ENCODE measurements around the gene ITPKB.
"Not testable (repeated sequence)": the region's sequence is repeated elsewhere in the genome, so short reads cannot be mapped to it uniquely, and the experiment has no call there.

Gene ITPKB

DNA sequence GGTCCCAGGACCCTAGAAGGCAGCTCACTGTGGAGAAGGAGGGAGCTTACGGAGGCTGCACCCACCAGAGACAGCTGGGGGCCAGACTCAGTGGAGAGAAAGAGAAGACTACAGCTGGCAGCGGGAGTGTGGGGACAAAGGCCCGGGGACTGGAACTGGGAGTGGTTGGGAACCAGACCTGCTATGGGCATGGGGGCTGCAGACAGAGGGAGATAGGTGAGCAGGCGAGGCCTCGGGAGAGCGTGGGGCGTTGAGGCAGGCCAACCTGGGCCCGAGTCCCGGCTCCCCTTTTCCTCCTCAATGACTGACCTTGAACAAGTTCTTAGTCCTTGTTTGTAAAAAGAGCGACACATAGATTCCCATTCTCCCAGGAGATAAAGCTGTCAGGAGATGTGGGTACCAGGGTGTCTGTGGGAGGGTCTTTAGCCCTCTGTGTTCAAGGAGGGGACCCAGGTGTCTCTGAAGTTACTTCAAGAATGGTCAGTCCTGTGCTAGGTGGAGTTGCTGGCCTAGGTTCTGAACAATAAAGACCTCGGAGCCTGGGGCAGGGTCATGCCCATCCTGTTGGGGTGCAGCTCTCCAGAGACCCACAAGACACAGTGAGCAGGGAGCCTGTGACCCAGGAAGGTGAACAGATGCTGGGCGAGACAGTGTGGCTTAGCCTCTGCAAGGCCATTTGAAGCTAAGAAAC is 87.9 kb downstream of the ITPKB start:
- DNase-seq (ENCODE audit: low read depth in 2 of 2), result no peak

DNA sequence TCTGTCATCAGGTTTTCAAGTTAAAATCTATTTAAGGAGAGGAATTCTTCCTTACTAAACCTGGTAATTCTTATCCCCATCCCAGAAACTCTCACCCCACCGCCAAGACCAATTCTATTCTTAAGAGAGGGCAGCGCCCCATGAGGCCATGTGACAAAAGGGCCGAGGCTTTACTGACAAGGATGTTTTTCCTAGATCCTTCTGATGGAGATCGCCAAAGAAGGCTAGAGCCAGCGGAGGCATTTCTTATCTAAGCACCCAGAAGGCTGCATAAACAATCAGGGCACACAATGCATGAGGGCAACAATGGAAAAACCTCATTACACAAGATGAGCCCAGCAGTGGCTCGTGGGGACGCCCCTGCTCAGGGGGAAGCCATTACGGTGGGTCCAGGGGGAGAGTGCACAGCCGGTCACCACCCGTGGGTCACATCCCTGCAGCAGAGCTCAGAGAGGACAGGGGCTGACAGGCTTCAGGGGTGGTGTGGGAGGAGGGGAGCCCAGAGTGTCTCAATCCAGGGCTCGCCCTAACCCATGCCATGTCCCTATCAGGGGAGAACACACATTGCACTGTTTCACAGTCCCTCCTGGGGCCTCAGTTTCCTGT is 88.7 kb downstream of the ITPKB start:
- DNase-seq (ENCODE audit: low read depth in 2 of 2), result no peak

DNA sequence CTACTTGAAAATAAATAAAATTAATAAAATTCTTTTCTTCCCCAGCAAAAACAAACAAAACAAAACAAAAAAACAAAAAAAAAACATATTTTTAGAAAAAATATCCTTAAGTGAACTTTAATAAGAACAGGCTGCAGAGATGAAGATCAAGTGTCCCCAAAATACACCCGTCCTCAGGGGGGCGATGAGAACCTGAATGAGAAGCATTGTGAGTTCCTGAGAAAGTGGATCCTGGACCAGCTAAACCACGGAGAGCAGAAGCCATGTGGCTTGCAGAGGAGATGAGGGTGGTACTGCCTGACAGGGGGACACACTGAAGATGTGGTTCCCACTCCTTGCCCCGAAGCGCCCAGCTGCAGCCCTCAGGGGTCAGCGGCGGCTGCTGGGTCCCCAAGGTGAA is 89.3 kb downstream of the ITPKB start:
- no peak for DNase-seq (ENCODE audit: low read depth in 2 of 2)

DNA sequence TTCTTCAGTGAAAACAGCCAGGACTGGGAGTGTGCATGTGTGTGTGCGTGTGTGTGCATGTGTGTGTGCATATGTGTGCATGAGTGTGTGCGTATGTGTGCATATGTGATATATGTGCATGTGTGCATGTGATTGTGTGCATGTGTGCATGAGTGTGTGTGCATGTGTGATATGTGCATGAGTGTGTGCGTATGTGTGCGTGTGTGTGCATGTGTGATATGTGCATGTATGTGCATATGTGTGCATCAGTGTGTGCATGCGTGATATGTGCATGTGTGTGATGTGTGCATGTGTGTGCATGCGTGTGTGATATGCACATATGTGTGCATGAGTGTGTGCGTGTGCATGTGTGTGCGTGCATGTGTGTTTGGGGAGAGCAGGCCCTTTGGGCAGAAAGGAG is 89.8 kb downstream of the ITPKB start:
- DNase-seq (ENCODE audit: low read depth in 2 of 2), result no peak

DNA sequence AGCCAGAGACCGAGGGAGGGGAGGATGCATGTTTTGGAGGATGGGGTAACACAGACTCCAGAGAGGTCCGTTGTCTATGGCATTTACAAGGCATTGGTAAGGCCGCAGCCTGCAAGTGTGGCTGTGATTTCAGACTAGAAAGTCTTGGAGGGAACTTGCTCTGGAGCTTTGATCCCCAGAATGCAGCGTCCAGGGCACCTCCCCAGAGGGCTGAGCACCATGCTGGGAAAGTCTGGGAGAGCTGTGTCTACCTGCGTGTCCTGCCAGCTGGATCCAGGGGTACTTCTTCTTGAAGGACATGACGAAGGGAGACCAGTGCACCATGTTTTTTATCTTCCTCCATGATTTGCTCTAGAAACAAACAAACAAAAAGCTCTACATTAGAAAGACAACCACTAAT is 90.7 kb downstream of the ITPKB start:
- no peak for DNase-seq (ENCODE audit: low read depth in 2 of 2)

DNA sequence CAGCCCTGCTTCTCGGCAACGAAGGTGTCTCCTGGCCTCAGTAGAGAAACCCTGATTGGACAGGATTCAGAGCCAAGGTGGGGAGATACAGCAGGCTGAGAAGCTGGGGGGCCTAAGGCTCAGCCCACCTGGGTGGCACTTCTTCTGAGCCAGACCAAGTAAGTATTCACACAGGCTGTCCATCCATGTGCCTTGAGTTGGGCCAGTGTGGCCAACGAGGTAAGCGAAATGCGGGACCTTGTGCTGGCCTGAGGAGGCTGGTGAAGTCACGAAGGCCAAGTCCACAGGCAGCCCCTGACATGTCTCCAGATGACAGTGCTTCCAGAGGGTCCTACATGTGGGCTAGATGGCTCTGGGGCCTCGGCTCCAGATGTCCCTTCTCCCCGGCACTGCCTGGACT is 91.4 kb downstream of the ITPKB start:
- no peak for DNase-seq (ENCODE audit: low read depth in 2 of 2)

DNA sequence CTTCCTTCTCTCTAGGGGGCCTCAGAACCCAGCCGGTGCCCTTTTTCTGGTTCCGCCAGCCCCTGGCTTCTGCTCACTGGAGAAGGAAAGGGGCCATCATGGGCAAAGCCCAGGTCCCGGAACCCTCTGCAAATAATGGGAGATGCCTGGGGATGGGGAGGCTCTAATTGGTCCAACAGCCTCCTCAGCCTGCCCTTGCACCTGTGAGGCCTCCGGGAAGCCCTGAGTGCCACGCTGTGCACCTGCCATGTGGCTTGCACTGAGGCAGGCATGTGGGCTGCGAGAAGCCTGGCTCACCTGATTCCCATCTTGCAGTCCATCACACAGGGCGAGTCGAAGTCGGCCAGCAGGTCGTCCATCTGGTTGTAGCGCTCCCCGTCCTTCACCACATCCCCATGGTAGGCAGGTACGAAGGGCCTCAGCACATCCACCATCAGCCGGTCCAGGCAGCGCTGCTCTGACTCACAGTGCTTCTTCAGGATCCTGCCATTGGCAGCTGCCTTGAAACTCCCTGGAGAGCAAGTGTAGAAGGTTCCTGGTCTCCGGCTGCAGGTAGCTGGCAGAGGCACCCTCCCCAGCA is 92.1 kb downstream of the ITPKB start:
- DNase-seq (ENCODE audit: low read depth in 2 of 2), result no peak

DNA sequence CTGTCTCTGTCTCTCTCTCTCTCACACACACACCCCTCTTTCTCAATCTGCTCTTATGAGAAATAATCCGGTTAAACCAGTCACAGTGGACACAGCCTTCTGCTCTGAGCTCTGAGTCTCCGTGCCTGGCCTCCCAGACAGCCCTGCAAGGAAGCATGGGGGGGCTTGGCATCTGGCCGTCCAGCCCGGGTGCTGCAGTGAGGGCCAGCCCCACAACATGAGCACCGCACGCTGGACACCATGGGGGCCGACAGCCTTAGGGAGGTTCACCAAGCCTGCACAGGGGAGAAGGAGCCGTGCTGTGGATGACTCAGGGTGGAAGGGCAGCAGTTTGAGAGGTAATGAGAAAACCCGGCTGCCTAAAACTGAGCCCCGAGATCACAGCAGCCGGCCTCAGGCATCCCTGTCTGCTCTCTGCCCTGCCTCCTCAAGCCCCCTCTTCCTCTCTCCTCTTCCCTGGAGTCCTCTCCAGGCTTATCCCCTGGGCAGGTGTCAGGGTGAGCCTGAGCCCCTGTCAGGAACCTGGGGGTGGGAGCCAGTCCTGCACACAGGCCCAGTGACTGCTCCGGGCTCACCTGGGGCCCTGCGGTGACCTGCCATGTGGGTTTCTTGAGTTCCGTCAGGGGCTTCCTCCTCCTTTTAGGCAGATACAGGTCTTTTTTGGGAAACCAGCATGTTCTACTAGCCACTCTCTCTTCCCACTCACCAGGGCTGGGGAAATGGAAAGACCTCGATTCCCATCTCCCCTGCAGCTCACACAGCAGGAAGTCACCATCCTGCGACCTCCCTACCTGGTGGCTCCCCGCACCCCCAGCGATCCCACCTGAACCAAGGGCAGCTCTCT is 92.8 kb downstream of the ITPKB start:
- no peak for DNase-seq (ENCODE audit: low read depth in 2 of 2)

DNA sequence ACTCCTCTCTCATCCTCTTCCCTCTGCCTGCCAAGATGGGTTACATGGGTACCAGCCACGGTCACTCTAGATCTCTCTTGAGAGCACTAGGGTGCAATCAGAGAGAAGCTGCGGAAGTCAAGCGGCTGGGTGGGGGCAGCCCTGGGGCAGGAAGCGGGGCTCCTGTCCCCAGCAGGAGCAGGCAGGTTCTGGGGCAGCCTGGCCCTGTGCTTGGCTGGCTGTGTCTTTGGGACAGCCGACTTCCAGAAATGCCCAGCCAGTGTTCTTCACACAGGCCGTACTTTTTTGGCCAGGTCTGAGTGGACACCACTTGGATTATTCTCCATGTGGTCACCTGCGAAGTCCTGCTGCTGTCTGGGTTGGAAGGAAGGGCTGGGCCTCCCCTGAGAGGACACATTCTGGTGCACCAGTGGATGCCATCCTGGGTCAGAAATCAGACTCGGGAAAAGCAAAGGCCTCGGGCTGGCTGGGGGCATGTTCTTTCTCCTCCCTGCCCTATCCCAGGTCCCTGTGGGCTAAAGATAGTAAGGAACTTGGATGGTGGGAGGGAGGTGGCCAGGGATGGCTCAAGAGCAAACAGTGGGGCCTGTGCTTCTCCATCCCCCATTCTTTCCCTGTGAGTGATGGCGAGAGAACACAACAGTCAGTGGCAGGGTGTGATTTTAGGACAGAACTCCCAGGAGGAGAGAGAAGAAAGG is 93.7 kb downstream of the ITPKB start:
- DNase-seq (ENCODE audit: low read depth in 2 of 2), result no peak

DNA sequence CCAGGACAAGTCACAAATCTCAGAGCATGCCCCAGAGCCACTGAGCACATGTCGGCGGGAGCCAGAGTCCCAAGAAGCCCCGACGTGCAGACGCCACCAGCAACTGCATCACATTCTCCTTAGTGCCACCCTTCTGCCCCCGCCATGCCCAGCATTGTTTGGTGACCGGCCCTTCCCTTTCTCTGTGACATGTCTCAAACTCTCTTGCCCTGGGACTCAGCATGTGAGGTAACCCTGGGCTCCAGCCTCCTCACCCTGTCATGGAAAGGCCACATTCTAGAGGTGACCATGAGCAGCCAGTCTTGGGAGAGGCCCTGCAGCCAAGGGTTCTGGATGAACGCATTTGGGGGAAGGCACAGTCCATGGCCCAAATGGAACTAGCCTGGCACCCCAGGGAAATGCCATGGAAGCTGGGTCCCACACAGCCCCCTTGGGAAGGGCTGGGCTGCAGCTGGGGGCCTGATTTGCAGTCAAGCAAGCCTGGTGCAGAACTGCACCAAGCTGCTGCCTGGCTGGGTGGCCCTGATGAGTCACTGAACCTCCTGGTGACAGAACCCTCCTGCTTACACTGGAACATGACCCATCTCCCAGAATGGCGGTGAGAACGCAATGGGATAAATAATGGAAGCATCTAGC is 94.4 kb downstream of the ITPKB start:
- no peak for DNase-seq (ENCODE audit: low read depth in 2 of 2)

DNA sequence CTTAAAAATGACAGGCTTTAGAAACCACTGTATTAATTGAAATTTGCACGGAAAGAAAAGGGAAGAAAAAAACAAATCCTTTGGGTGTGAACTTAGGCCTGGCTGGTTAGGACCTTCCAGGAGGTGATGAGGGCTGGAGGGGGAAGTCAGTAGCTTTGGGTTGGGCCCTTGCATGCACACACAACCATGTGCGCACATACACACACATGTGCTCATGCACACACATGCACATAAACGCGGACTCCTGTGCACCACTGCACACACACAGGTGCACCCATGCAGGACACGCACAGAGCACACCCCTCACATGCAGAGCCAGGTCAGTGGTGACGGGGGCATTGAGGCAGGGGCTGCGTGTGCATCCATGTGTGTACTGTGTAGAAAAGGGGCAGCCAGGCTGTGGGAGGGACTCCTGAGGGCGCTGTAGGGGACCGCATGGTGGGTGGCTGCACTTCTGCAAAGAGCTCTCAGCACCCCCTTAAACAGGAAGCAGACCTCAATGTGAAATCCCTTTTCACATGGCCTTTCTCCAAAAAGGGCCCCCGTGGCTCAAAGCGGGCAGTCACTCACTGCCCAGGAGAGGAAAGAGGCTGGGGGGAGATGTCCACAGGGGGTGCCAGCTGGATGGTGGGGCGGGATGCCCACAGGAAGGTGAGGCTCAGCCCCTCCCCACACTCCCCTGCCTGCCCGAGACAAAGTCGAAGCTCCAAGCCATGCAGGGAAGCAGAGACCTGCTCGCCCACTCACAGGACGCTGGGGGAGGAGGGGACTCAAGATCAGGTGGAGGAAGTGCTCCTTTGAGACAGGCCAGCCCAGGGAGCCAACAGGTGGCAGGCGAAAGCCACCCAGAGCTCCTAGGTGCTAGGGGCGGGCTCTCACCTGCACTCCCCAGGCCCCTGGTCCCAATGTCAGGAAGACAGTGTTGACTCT is 95.2 kb downstream of the ITPKB start:
- DNase-seq (ENCODE audit: low read depth in 2 of 2), result no peak

DNA sequence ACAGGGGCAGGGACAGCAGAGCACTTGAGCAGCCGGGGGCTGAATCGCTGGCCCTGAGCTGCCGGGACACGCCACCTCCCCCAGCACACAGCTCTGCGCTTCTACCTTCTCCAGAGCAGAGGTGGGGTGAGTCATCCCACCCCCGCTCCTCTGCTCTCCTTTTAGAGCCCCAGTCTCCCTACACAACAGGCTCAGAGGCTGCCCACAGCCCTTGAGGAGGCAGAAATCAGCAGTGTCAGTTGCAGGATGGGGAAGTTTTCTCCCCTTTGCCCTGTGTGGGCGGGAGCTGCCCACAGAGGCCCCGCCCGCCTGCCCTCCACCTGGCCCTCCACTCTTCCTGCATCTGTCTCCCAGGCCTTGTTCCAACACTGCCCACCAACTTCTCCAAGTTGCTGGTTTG is 95.9 kb downstream of the ITPKB start:
- DNase-seq (ENCODE audit: low read depth in 2 of 2), result peak; percentile 56 to 59

DNA sequence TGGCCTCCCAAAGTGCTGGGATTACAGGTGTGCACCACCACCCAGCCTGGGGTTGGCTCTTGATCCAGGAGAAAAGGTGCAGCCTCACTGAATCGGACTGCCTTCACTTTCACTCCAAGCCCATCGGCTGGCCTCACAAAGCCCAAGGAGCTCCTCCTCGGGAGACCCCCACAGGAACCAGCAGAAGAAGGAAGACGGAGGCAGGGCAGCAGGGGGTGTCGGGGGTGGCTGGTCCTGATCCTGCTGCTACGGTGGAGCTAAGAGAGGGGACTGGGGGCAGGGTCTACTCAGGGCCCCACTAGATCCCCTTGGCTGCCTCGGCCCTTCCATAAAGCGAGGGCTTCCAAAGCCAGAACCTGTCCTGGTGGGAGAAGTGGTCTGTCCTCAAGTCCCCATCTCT is 96.7 kb downstream of the ITPKB start:
- DNase-seq (ENCODE audit: low read depth in 2 of 2), result no peak

DNA sequence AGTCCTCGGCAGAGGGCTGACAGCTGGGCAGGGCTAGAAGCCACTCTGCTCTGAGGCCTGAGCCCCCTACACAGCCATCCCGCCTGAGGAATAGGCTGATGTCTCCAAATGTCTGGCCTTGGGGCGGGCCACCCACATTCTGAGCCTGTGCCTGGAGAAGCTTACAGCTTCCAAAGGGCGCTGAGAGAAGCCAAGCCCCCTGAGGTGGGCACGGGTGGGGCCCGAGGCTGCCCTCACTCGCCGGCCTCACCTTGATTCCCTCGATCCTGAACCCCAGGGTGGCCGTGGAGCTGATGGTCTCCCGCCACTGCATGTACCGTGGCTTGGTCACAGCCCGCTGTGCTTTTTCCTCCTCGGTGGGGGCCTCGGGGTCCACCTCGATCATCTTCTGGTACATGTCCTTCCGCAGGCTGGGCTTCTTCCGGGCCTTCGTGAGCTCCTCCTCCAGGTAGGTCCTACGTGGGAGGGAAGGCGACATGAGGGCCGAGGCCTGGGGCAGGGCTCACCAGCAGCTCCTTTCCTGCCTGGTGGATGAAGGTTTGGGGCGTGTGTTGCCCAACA is 97.3 kb downstream of the ITPKB start:
- DNase-seq (ENCODE audit: low read depth in 2 of 2), result no peak

DNA sequence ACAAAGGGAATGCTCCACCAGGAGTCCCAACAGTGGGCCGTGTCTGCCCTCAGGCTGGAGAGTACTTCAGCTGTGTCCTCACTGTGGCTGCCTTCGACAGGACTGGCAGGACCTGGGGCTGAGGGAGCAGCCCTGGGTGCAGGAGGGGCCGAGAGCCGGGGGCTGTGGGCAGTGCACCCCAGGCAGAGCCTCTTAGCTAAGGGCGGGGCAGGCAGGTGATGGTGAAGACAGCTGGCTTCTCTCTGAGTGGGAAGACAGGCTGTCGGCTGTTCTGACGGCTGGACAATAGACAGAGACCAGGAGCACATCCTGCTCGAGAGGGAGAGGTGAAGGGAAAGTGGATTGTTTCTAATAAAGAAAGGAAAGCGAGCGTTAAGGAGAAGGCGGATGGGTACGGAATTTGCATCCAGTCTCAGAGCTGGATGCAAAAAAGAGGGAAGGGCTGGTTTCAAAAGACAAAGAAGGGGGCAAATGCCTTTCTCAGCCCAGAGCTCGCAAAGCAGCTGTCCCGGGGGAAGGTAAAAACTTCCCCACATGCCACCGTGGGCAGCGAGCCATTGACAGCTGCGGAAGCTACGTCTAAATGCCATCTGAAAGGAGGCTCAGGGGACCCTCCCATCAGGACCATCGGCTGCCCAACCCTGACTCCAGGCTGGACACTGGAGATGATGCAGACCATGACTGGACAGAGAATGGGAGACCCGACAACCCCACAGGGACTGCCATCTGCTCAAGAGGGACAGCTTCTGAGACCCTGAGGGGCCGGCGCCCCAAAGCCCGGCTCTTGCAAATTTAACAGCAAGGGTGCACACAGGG is 98.6 kb downstream of the ITPKB start:
- DNase-seq (ENCODE audit: low read depth in 2 of 2), result no peak

DNA sequence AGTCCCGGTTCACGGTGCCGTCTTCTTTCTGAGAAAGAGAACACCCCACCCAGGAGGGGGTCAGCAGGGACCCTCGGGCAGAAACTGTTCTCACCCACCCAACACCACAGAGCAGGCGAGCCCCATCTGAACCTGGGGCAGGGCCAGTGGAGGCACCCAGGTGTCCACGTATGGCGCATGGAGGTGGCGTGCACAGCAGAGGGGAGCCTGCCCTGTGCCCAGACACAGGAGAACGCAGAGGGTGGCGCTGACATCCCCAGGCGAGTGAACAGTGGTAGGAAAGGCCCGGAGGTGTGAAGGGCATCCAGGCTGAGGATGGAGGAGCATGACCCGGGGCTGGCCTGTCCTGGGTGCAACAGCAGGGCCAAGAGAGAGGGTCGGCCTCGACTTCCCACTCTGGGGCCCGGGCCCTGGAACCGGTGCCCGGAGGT is 99.4 kb downstream of the ITPKB start:
- DNase-seq (ENCODE audit: low read depth in 2 of 2), result no peak

DNA sequence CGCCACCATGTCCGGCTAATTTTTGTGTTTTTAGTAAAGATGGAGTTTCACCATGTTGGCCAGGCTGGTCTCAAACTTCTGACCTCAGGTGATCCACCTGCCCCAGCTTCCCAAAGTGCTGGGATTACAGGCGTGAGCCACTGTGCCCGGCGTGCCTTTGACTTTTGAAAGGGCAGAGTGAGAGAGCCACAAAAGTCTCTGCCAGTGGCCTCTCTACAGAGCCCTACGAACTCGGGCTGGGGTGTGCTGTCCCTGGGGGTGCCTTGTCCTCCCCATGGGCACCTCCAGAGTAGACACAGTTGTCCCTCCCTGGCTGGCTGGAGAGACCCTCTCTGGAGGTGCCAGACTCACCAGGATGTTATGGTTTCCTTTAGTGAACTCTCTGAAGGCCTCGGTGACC is 99.9 kb downstream of the ITPKB start:
- DNase-seq (ENCODE audit: low read depth in 2 of 2), result not testable (repeated sequence)

DNA sequence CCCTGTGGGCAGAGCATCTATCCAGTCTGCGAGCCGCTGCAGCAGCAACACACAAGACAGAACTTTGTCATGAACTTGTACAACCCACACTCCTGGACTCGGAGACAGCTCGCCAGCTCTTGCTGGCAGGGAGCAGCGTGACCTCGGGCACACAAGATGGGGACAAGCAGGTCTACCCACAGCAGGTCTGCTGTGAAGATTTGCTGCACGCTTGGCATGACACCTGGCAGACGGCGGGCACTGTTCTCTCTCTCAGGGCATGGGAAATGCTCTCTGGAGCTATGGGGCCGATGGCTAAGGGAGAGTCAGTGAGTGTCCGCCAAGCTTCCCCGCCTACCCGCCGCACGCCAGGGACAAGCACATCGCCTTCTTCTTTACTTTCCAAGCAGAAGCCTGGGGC is 100.5 kb downstream of the ITPKB start:
- no peak for DNase-seq (ENCODE audit: low read depth in 2 of 2)

DNA sequence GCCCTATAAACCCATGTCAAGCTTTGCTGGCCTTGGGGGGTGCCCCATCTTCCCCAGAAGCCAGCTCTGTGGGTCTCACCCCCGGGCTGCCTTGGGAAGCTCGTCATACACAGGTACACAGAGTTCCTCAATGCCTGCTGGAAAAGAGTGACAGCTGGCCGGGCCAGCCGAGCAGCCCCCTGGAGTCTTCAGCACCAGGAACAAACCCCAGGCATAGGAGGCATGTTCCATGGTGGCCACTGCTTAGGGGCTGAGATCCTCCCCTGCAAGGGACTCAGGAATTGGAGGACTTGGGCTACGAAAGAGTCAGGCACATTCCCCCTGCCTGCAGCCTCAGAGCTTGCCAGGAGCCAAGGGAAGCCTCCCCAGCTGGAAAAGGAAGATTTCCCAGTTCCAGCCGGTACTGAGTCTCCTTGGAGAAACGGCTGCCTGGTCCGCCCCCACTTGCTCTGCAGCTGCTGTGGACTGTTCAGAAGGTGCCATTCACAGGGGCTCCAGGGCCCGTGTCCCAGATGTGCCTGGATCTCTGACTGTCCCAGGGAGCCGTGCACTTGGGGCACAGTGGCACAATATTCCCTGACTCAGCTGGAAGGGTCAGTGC is 101.0 kb downstream of the ITPKB start:
- no peak for DNase-seq (ENCODE audit: low read depth in 2 of 2)
